ENCODE data around the gene DSCAM.

DSCAM gene

GRCh38 chr21:40566486-40566885 is 280.5 kb downstream of the DSCAM start:
- H3K4me3 ChIP-seq (ENCODE audit: low read depth, low read length) = no peak overlapping the region
- no peak for DNase-seq (ENCODE audit: low read depth)
- no peak for TF ChIP-seq CTCF (conservative IDR thresholded peaks at IDR 0.05; ENCODE audit: low read depth, low read length)

- no peak for DNase-seq (ENCODE audit: low read depth)
- no peak for TF ChIP-seq CTCF (conservative IDR thresholded peaks at IDR 0.05; ENCODE audit: low read depth, low read length)
These were observed 282.6 kb downstream of the DSCAM start for GRCh38 chr21:40564318-40564717.

GRCh38 chr21:40563900-40564299 is 283.1 kb downstream of the DSCAM start:
- no peak overlapping the region for H3K4me3 ChIP-seq (ENCODE audit: low read depth, low read length)
- DNase-seq (ENCODE audit: low read depth) = no peak
- no peak for TF ChIP-seq CTCF (conservative IDR thresholded peaks at IDR 0.05; ENCODE audit: low read depth, low read length)

More at GRCh38 chr21:40564318-40564717, 282.6 kb downstream of the DSCAM start:
- H3K4me3 ChIP-seq (ENCODE audit: low read depth, low read length) = no peak overlapping the region

GRCh38 chr21:40562242-40563002 is 284.5 kb downstream of the DSCAM start:
- no peak for DNase-seq (ENCODE audit: low read depth)
- H3K4me3 ChIP-seq (ENCODE audit: low read depth, low read length) = no peak overlapping the region
- no peak for TF ChIP-seq CTCF (conservative IDR thresholded peaks at IDR 0.05; ENCODE audit: low read depth, low read length)

GRCh38 chr21:40556442-40556968 is 290.5 kb downstream of the DSCAM start:
- DNase-seq (ENCODE audit: low read depth) = no peak
- TF ChIP-seq CTCF (conservative IDR thresholded peaks at IDR 0.05; ENCODE audit: low read depth, low read length) = no peak
- H3K4me3 ChIP-seq (ENCODE audit: low read depth, low read length) = no peak overlapping the region

GRCh38 chr21:40555021-40555528 is 291.9 kb downstream of the DSCAM start:
- TF ChIP-seq CTCF (conservative IDR thresholded peaks at IDR 0.05; ENCODE audit: low read depth, low read length) = no peak
- H3K4me3 ChIP-seq (ENCODE audit: low read depth, low read length) = no peak overlapping the region
- DNase-seq (ENCODE audit: low read depth) = no peak

GRCh38 chr21:40553781-40554180 is 293.2 kb downstream of the DSCAM start:
- no peak for TF ChIP-seq CTCF (conservative IDR thresholded peaks at IDR 0.05; ENCODE audit: low read depth, low read length)
- no peak overlapping the region for H3K4me3 ChIP-seq (ENCODE audit: low read depth, low read length)
- DNase-seq (ENCODE audit: low read depth) = no peak
